ENCODE measurements around the gene AP5S1. TPM values are rescaled to one million over a fixed set of nuclear protein-coding genes. Genes with fewer than 3 reads are reported as not detected.

AP5S1 gene
- total RNA-seq, 2 donors from 2014 or later = 14.6 to 17.3 TPM

- Histone ChIP-seq H3K4me1 (peaks cover 0 to 34% of the 10 kb centered on the region in 2 donors), H3K36me3 (peaks cover 35% of the 10 kb centered on the region), H3K27me3 (no peaks in the 10 kb centered on the region), H3K4me3 (no peak overlapping the region), H3K9me3 (no peaks in the 10 kb centered on the region), H3K27ac (no peak overlapping the region)
- DNase-seq (ENCODE audit: low spot score) = no peak
- no peak for TF ChIP-seq CTCF (IDR thresholded peaks at IDR 0.05)
These were observed 20.0 kb upstream of the AP5S1 start for GRCh38 chr20:3800256-3800877.

- peaks cover 0 to 37% of the 10 kb centered on the region in 2 donors for H3K4me1 ChIP-seq
These were observed 19.5 kb upstream of the AP5S1 start for GRCh38 chr20:3800878-3801260.

GRCh38 chr20:3801299-3801698, 19.0 kb upstream of the AP5S1 start:
- Histone ChIP-seq H3K4me3 (no peak overlapping the region), H3K27ac (no peak overlapping the region), H3K9me3 (no peaks in the 10 kb centered on the region), H3K4me1 (peaks cover 0 to 41% of the 10 kb centered on the region in 2 donors), H3K36me3 (peaks cover 35% of the 10 kb centered on the region), H3K27me3 (no peaks in the 10 kb centered on the region)
- DNase-seq (ENCODE audit: low spot score) = no peak
- TF ChIP-seq CTCF (IDR thresholded peaks at IDR 0.05) = no peak

More at GRCh38 chr20:3800878-3801260, 19.5 kb upstream of the AP5S1 start:
- Histone ChIP-seq H3K4me3 (no peak overlapping the region), H3K27ac (no peak overlapping the region), H3K9me3 (no peaks in the 10 kb centered on the region), H3K27me3 (no peaks in the 10 kb centered on the region), H3K36me3 (peaks cover 35% of the 10 kb centered on the region)
- TF ChIP-seq CTCF (IDR thresholded peaks at IDR 0.05) = no peak
- DNase-seq (ENCODE audit: low spot score) = no peak

- no peaks in the 10 kb centered on the region for H3K27me3 ChIP-seq
These were observed 18.5 kb upstream of the AP5S1 start for GRCh38 chr20:3801846-3802245.

GRCh38 chr20:3802524-3803239, 17.7 kb upstream of the AP5S1 start:
- no peak for TF ChIP-seq CTCF (IDR thresholded peaks at IDR 0.05)
- H3K36me3 ChIP-seq = peaks cover 35% of the 10 kb centered on the region
- H3K9me3 ChIP-seq = no peaks in the 10 kb centered on the region
- no peak overlapping the region for H3K27ac ChIP-seq
- no peak overlapping the region for H3K4me3 ChIP-seq
- no peaks in the 10 kb centered on the region for H3K27me3 ChIP-seq
- no peak for DNase-seq (ENCODE audit: low spot score)
- H3K4me1 ChIP-seq = peaks cover 0 to 41% of the 10 kb centered on the region in 2 donors

More at GRCh38 chr20:3801846-3802245, 18.5 kb upstream of the AP5S1 start:
- peaks cover 0 to 41% of the 10 kb centered on the region in 2 donors for H3K4me1 ChIP-seq
- H3K27ac ChIP-seq = no peak overlapping the region
- DNase-seq (ENCODE audit: low spot score) = no peak
- H3K9me3 ChIP-seq = no peaks in the 10 kb centered on the region
- no peak overlapping the region for H3K4me3 ChIP-seq
- peaks cover 35% of the 10 kb centered on the region for H3K36me3 ChIP-seq
- TF ChIP-seq CTCF (IDR thresholded peaks at IDR 0.05) = no peak

Data from right atrium auricular region (tissue), 2 donors.